ENCODE measurements around the gene PTPRN2.

GRCh38 chr7:157497367-157497743, 1090.3 kb downstream of the PTPRN2 start:
- TF ChIP-seq CTCF (IDR thresholded peaks at IDR 0.05) (no peak), ZFX (IDR thresholded peaks at IDR 0.05; ENCODE audit: borderline replicate concordance) (no peak)
